Right lobe of liver (tissue), 4 donors: Measurements from ENCODE around the gene MBOAT7.

Experiments used
- CTCF ChIP-seq, 4 donors: fragments of 200-600 bp in 3 of 4; fragments of 450-650 bp in 1 of 4; IDR thresholded peaks; one replicate each; pipeline versions ENCODE4 v1.5.1 to v1.8.0; 2016 to 2022; ENCODE audit warnings: antibody characterized with exemption in 4 of 4, mild to moderate bottlenecking in 2 of 4
- POLR2A ChIP-seq: fragments of 450-650 bp; IDR thresholded peaks from one replicate; pipeline ENCODE4 v1.6.1; 2017; ENCODE audit warnings: antibody characterized with exemption, mild to moderate bottlenecking
- donor health status: DM: no; HTN: no; CAD: no.
- donor health status: DM: no; HTN: no; CAD: no.
- donor health status: DM: no; HTN: yes; CAD: no.

GRCh38 chr19:54211235-54211634, 21.9 kb upstream of the MBOAT7 start:
- TF ChIP-seq CTCF (IDR thresholded peaks at IDR 0.05), result no peak
- TF ChIP-seq POLR2A, result no peak
